Prostate gland (tissue), 2 donors: Measurements from ENCODE around the gene RNF215. TPM values are rescaled to one million over a fixed set of nuclear protein-coding genes. Genes with fewer than 3 reads are reported as not detected.

Experiments used
- DNase-seq: peaks from one replicate; pipeline ENCODE4 v3.0.0-alpha.2; 2019; ENCODE audit warnings: low spot score
- H3K27ac ChIP-seq, 2 donors: fragments of 200-600 bp; sonication (generic); 2 replicates each; pipeline ENCODE4 v1.5.1; 2017 to 2019
- H3K27me3 ChIP-seq: fragments of 200-600 bp; sonication (generic); replicated peaks from 2 replicates; pipeline ENCODE4 v1.5.1; 2019; ENCODE audit not compliant: insufficient read depth
- H3K36me3 ChIP-seq, 2 donors: fragments of 200-600 bp; sonication (generic); 1 replicate in 1 of 2; 2 replicates in 1 of 2; pipeline versions ENCODE4 v1.5.1 to v1.8.1; 2017 to 2019
- H3K4me1 ChIP-seq: fragments of 200-600 bp; sonication (generic); replicated peaks from 2 replicates; pipeline ENCODE4 v1.5.1; 2019
- H3K4me3 ChIP-seq, 2 donors: fragments of 200-600 bp; sonication (generic); 2 replicates each; pipeline ENCODE4 v1.5.1; 2017 to 2019
- H3K9me3 ChIP-seq: fragments of 200-600 bp; sonication (generic); 2 replicates; pipeline ENCODE4 v1.5.1; 2017
- CTCF ChIP-seq, 4 experiments: fragments of 200-600 bp in 2 of 4; fragments of 450-650 bp in 2 of 4; sonication (generic) in 2 of 4; IDR thresholded peaks; 1 replicate in 3 of 4; 2 replicates in 1 of 4; pipeline ENCODE4 v1.5.1; 2016 to 2019; ENCODE audit warnings: antibody characterized with exemption in 4 of 4, mild to moderate bottlenecking in 2 of 4, moderate library complexity in 2 of 4
- POLR2A ChIP-seq: fragments of 450-650 bp; IDR thresholded peaks from one replicate; pipeline ENCODE4 v1.6.1; 2016; ENCODE audit warnings: antibody characterized with exemption, mild to moderate bottlenecking
- POLR2AphosphoS5 ChIP-seq: sonication (generic); formaldehyde crosslinking; IDR thresholded peaks from one replicate; pipeline ENCODE4 v1.6.1; 2017; ENCODE audit warnings: antibody characterized with exemption
- WGBS: methylation state at CpG from one replicate; pipeline ENCODE4 v1.1.5; 2018; 5-methylcytosine and 5-hydroxymethylcytosine counted together
- intact Hi-C: fragments of 100-400 bp; cut with DNase I; formaldehyde crosslinking; loops from one replicate; pipeline ENCODE4 v1.14.2; 2022
- total RNA-seq, 2 donors: library from RNA; depleted of rRNA; stranded (reverse); fragments of >200 nt; gene quantifications; one replicate each; pipeline ENCODE4 v1.1.0, GENCODE V29; 2016

Gene RNF215
- total RNA-seq, 2 donors from 2014 or later = 18.1 to 20.0 TPM

GRCh38 chr22:30397656-30398635 is 10.7 kb upstream of the RNF215 start:
- WGBS = 18% methylated on average over 11 of the region's 11 CpGs
- Histone ChIP-seq H3K4me1 (peaks cover 13% of the 10 kb centered on the region), H3K27me3 (no peaks in the 10 kb centered on the region), H3K36me3 (no peaks in the 10 kb centered on the region), H3K9me3 (no peaks in the 10 kb centered on the region), H3K4me3 (peak overlapping the region; percentile 77 to 87), H3K27ac (peak overlapping the region; percentile 91 to 95)
- TF ChIP-seq CTCF (IDR thresholded peaks at IDR 0.05) (no peak), POLR2A (no peak), POLR2AphosphoS5 (no peak)
- no peak for DNase-seq
- intact Hi-C loops = loop anchor here (2.0 kb wide), 1 partner anchor 27 kb away; the partner anchor contains the start of gene MTFP1

- H3K4me1 ChIP-seq = peaks cover 16% of the 10 kb centered on the region
- intact Hi-C loops = loop anchor here (2.0 kb wide), 1 partner anchor 28 kb away; the partner anchor contains the start of gene MTFP1
- no peaks in the 10 kb centered on the region for H3K27me3 ChIP-seq
- no peaks in the 10 kb centered on the region for H3K9me3 ChIP-seq
- peak within 1 kb of the TSS; percentile 77 to 87 for H3K4me3 ChIP-seq
- DNase-seq = peak; percentile 79
- H3K27ac ChIP-seq = peak within 1 kb of the TSS; percentile 91 to 95
- no peak for TF ChIP-seq CTCF (IDR thresholded peaks at IDR 0.05)
- peak; percentile 88 for TF ChIP-seq POLR2A
- peak; percentile 74 for TF ChIP-seq POLR2AphosphoS5
- WGBS = under 1% methylated on average over 54 of the region's 56 CpGs
- no peaks in the 10 kb centered on the region for H3K36me3 ChIP-seq
These were observed 9.9 kb upstream of the RNF215 start, which contains the start of gene SEC14L2 for GRCh38 chr22:30396871-30397655. SEC14L2 (plus strand) TSS chr22:30397018; CDS start chr22:30397117, 99 bp downstream.

- DNase-seq = no peak
- WGBS = 91% methylated on average over 3 of the region's 3 CpGs
- Histone ChIP-seq H3K4me3 (no peak overlapping the region), H3K27me3 (no peaks in the 10 kb centered on the region), H3K9me3 (no peaks in the 10 kb centered on the region), H3K36me3 (no peaks in the 10 kb centered on the region), H3K27ac (peak overlapping the region; percentile 81 to 95), H3K4me1 (peaks cover 15% of the 10 kb centered on the region)
- TF ChIP-seq POLR2AphosphoS5 = no peak
- TF ChIP-seq CTCF (IDR thresholded peaks at IDR 0.05) = no peak
- TF ChIP-seq POLR2A = no peak
- intact Hi-C loops = loop anchor here (5.0 kb wide), 1 partner anchor 93 kb away; no protein-coding TSS in a partner anchor
These were observed 6.7 kb upstream of the RNF215 start for GRCh38 chr22:30393885-30394284.

- peak overlapping the region; percentile 81 to 95 for H3K27ac ChIP-seq
- WGBS = 80% methylated on average over 7 of the region's 7 CpGs
- no peak for TF ChIP-seq POLR2A
- no peak for TF ChIP-seq CTCF (IDR thresholded peaks at IDR 0.05)
- TF ChIP-seq POLR2AphosphoS5 = no peak
These were observed 6.1 kb upstream of the RNF215 start for GRCh38 chr22:30393322-30393680.

More at GRCh38 chr22:30393322-30393680, 6.1 kb upstream of the RNF215 start:
- Histone ChIP-seq H3K4me1 (peaks cover 10% of the 10 kb centered on the region), H3K27me3 (no peaks in the 10 kb centered on the region), H3K9me3 (no peaks in the 10 kb centered on the region), H3K4me3 (no peak overlapping the region), H3K36me3 (no peaks in the 10 kb centered on the region)
- DNase-seq = no peak
- intact Hi-C loops = loop anchor here (5.0 kb wide), 1 partner anchor 94 kb away; no protein-coding TSS in a partner anchor
